ENCODE results near the gene BICRAL. TPM values are rescaled to one million over a fixed set of nuclear protein-coding genes. Genes with fewer than 3 reads are reported as not detected.

BICRAL gene
- total and polyA plus RNA-seq, 9 of the 15 experiments (the other 6 are each of a cell fraction or from before 2014, with no cell fraction given) = 1.2 to 11.9 (median 5.6) TPM

- TF ChIP-seq EP400 (IDR thresholded peaks at IDR 0.05) (no peak), ZKSCAN8 (CRISPR knock-in tag; IDR thresholded peaks at IDR 0.05) (no peak), IRF1 (CRISPR knock-in tag; IDR thresholded peaks at IDR 0.05; ENCODE audit: borderline replicate concordance) (no peak), ZNF253 (CRISPR knock-in tag; conservative IDR thresholded peaks at IDR 0.05) (no peak), ZBED1 (IDR thresholded peaks at IDR 0.05) (no peak), XRCC3 (IDR thresholded peaks at IDR 0.05) (no peak), GTF2E2 (tag; IDR thresholded peaks at IDR 0.05) (no peak), ZNF584 (CRISPR knock-in tag; IDR thresholded peaks at IDR 0.05; ENCODE audit: low read depth) (no peak), SIX5 (IDR thresholded peaks at IDR 0.05; ENCODE audit: borderline replicate concordance in 1 of 2, insufficient read depth in 1 of 2, low read depth in 1 of 2, low read length in 2 of 2) (no peak)
Measured at GRCh38 chr6:42821341-42821668, 39.5 kb downstream of the BICRAL start (continued).

GRCh38 chr6:42821846-42822245 is 40.0 kb downstream of the BICRAL start:
- no TSS peak for BruUV-seq (replicated peaks)
- Histone ChIP-seq H3K4me2 (ENCODE audit: insufficient read depth, low read length) (no peak overlapping the region), H3K9ac (ENCODE audit: insufficient read depth in 1 of 2, low read depth in 2 of 2, low read length in 2 of 2) (no peak overlapping the region), H3K36me3 (ENCODE audit: control insufficient read depth, insufficient read depth, low read length) (peaks cover 13% of the 10 kb centered on the region; the same call in 1 of the 3 replicates), H3K9me1 (ENCODE audit: control insufficient read depth, insufficient read depth, low read length) (no peaks in the 10 kb centered on the region), H3K9me3 (replicated peaks; ENCODE audit: control insufficient read depth, insufficient read depth, low read depth, low read length) (no peaks in the 10 kb centered on the region), H2AFZ (ENCODE audit: low read depth, low read length) (no peak overlapping the region), H3K79me2 (ENCODE audit: control insufficient read depth, insufficient read depth, low read length) (no peaks in the 10 kb centered on the region), H3K27ac (ENCODE audit: extremely low read depth, low read depth, low read length) (no peak overlapping the region), H4K20me1 (replicated peaks; ENCODE audit: control insufficient read depth, insufficient read depth, low read length) (no peaks in the 10 kb centered on the region; the same call in 1 of the 2 replicates), H3K4me3 (no peak overlapping the region), H3K4me1 (replicated peaks in 1 of 2; ENCODE audit: control insufficient read depth in 2 of 2, insufficient read depth in 2 of 2, low read length in 2 of 2) (no peaks in the 10 kb centered on the region), H3K27me3 (ENCODE audit: control insufficient read depth in 2 of 2, insufficient read depth in 2 of 2, low read length in 2 of 2) (no peaks in the 10 kb centered on the region)
- TF ChIP-seq ZNF3 (CRISPR knock-in tag; IDR thresholded peaks at IDR 0.05) (no peak), U2AF2 (optimal IDR thresholded peaks at IDR 0.05; ENCODE audit: low read depth, low read length) (no peak)
- POLR2A ChIA-PET = no interaction called here
- FAIRE-seq (no peak), DNase-seq (ENCODE audit: extremely low read depth in 1 of 4, low spot score in 3 of 4) (no peak), ATAC-seq (no peak)
- in situ Hi-C loops (cut with MboI) (no loop called here), intact Hi-C loops (cut with micrococcal nuclease) (no loop called here)
- CTCF ChIA-PET (ENCODE audit: low intra/inter-chr PET ratio) = no interaction called here
- 53% methylated on average over 2 of the region's 2 CpGs for WGBS (ENCODE audit: insufficient coverage, low coverage, missing lambda C conversion rate)

Measured in K562 (cell line).